ENCODE results near the gene TAF4B. TPM values are rescaled to one million over a fixed set of nuclear protein-coding genes. Genes with fewer than 3 reads are reported as not detected.
"Not testable (repeated sequence)": the region's sequence is repeated elsewhere in the genome, so short reads cannot be mapped to it uniquely, and the experiment has no call there.

TAF4B gene
- polyA plus RNA-seq, 1 donor, result 3.3 TPM

GRCh38 chr18:26381555-26381954 lies 155.3 kb downstream of the TAF4B start:
- H3K27ac ChIP-seq (ENCODE audit: low read length); DNase-seq; H3K27me3 ChIP-seq (ENCODE audit: control insufficient read depth, insufficient read depth, low read length); H3K4me3 ChIP-seq (ENCODE audit: low read length); H3K9me3 ChIP-seq (ENCODE audit: control insufficient read depth, low read depth, low read length); H3K36me3 ChIP-seq (ENCODE audit: control insufficient read depth, insufficient read depth, low read length): not testable (repeated sequence)
- peaks cover 14% of the 10 kb centered on the region for H3K4me1 ChIP-seq (ENCODE audit: control insufficient read depth, insufficient read depth, low read length)
- no CpG with 5 or more reads among the region's 8 CpGs for WGBS (ENCODE audit: insufficient coverage, low lambda C conversion rate)

GRCh38 chr18:26383454-26384270 lies 157.4 kb downstream of the TAF4B start:
- no peaks in the 10 kb centered on the region for H3K27me3 ChIP-seq (ENCODE audit: control insufficient read depth, insufficient read depth, low read length)
- no peak overlapping the region for H3K4me3 ChIP-seq (ENCODE audit: low read length)
- DNase-seq, result peak in 1 of 2 donors; percentile 39
- no peak overlapping the region for H3K27ac ChIP-seq (ENCODE audit: low read length)
- 40% methylated on average over 1 of the region's 2 CpGs for WGBS (ENCODE audit: insufficient coverage, low lambda C conversion rate)
- H3K4me1 ChIP-seq (ENCODE audit: control insufficient read depth, insufficient read depth, low read length), result peaks cover 15% of the 10 kb centered on the region
- no peaks in the 10 kb centered on the region for H3K9me3 ChIP-seq (ENCODE audit: control insufficient read depth, low read depth, low read length)
- H3K36me3 ChIP-seq (ENCODE audit: control insufficient read depth, insufficient read depth, low read length), result no peaks in the 10 kb centered on the region

- peak overlapping the region; percentile 32 for H3K27ac ChIP-seq (ENCODE audit: low read length)
- no peaks in the 10 kb centered on the region for H3K27me3 ChIP-seq (ENCODE audit: control insufficient read depth, insufficient read depth, low read length)
- no peaks in the 10 kb centered on the region for H3K9me3 ChIP-seq (ENCODE audit: control insufficient read depth, low read depth, low read length)
- H3K4me3 ChIP-seq (ENCODE audit: low read length), result no peak overlapping the region
- peak; percentile 67 to 83 for DNase-seq
- peaks cover 15% of the 10 kb centered on the region for H3K4me1 ChIP-seq (ENCODE audit: control insufficient read depth, insufficient read depth, low read length)
- H3K36me3 ChIP-seq (ENCODE audit: control insufficient read depth, insufficient read depth, low read length), result peaks cover 3% of the 10 kb centered on the region
These were observed 159.8 kb downstream of the TAF4B start for GRCh38 chr18:26386002-26386401.

GRCh38 chr18:26386441-26386840 lies 160.2 kb downstream of the TAF4B start:
- Histone ChIP-seq H3K4me3 (ENCODE audit: low read length) (no peak overlapping the region), H3K27ac (ENCODE audit: low read length) (peak overlapping the region; percentile 32)
- WGBS (ENCODE audit: insufficient coverage, low lambda C conversion rate), result 60% methylated on average over 1 of the region's 2 CpGs

GRCh38 chr18:26394047-26394654 lies 167.9 kb downstream of the TAF4B start:
- no peak overlapping the region for H3K27ac ChIP-seq (ENCODE audit: low read length)
- H3K4me3 ChIP-seq (ENCODE audit: low read length), result no peak overlapping the region
- no peak for DNase-seq
- no peaks in the 10 kb centered on the region for H3K27me3 ChIP-seq (ENCODE audit: control insufficient read depth, insufficient read depth, low read length)
- H3K4me1 ChIP-seq (ENCODE audit: control insufficient read depth, insufficient read depth, low read length), result no peaks in the 10 kb centered on the region
- peaks cover 3% of the 10 kb centered on the region for H3K36me3 ChIP-seq (ENCODE audit: control insufficient read depth, insufficient read depth, low read length)
- WGBS (ENCODE audit: insufficient coverage, low lambda C conversion rate), result 48% methylated on average over 4 of the region's 5 CpGs
- no peaks in the 10 kb centered on the region for H3K9me3 ChIP-seq (ENCODE audit: control insufficient read depth, low read depth, low read length)

More at GRCh38 chr18:26386441-26386840, 160.2 kb downstream of the TAF4B start:
- DNase-seq, result no peak
- Histone ChIP-seq H3K36me3 (ENCODE audit: control insufficient read depth, insufficient read depth, low read length) (peaks cover 3% of the 10 kb centered on the region), H3K27me3 (ENCODE audit: control insufficient read depth, insufficient read depth, low read length) (no peaks in the 10 kb centered on the region), H3K4me1 (ENCODE audit: control insufficient read depth, insufficient read depth, low read length) (peaks cover 15% of the 10 kb centered on the region), H3K9me3 (ENCODE audit: control insufficient read depth, low read depth, low read length) (no peaks in the 10 kb centered on the region)

- H3K27ac ChIP-seq (ENCODE audit: low read length), result no peak overlapping the region
- no peaks in the 10 kb centered on the region for H3K4me1 ChIP-seq (ENCODE audit: control insufficient read depth, insufficient read depth, low read length)
- no peaks in the 10 kb centered on the region for H3K36me3 ChIP-seq (ENCODE audit: control insufficient read depth, insufficient read depth, low read length)
- H3K4me3 ChIP-seq (ENCODE audit: low read length), result no peak overlapping the region
- H3K27me3 ChIP-seq (ENCODE audit: control insufficient read depth, insufficient read depth, low read length), result no peaks in the 10 kb centered on the region
- no peak for DNase-seq
- no peaks in the 10 kb centered on the region for H3K9me3 ChIP-seq (ENCODE audit: control insufficient read depth, low read depth, low read length)
- WGBS (ENCODE audit: insufficient coverage, low lambda C conversion rate), result no CpG with 5 or more reads among the region's 4 CpGs
These were observed 170.8 kb downstream of the TAF4B start for GRCh38 chr18:26397019-26397418.

- no peaks in the 10 kb centered on the region for H3K9me3 ChIP-seq (ENCODE audit: control insufficient read depth, low read depth, low read length)
These were observed 177.2 kb downstream of the TAF4B start for GRCh38 chr18:26403491-26403890.

GRCh38 chr18:26405190-26405801 lies 179.1 kb downstream of the TAF4B start:
- no peaks in the 10 kb centered on the region for H3K4me1 ChIP-seq (ENCODE audit: control insufficient read depth, insufficient read depth, low read length)
- H3K4me3 ChIP-seq (ENCODE audit: low read length), result no peak overlapping the region
- DNase-seq, result peak; percentile 14 to 23
- no peaks in the 10 kb centered on the region for H3K36me3 ChIP-seq (ENCODE audit: control insufficient read depth, insufficient read depth, low read length)
- no peak overlapping the region for H3K27ac ChIP-seq (ENCODE audit: low read length)
- WGBS (ENCODE audit: insufficient coverage, low lambda C conversion rate), result no CpG with 5 or more reads among the region's 5 CpGs
- no peaks in the 10 kb centered on the region for H3K9me3 ChIP-seq (ENCODE audit: control insufficient read depth, low read depth, low read length)
- no peaks in the 10 kb centered on the region for H3K27me3 ChIP-seq (ENCODE audit: control insufficient read depth, insufficient read depth, low read length)

More at GRCh38 chr18:26403491-26403890, 177.2 kb downstream of the TAF4B start:
- no peaks in the 10 kb centered on the region for H3K27me3 ChIP-seq (ENCODE audit: control insufficient read depth, insufficient read depth, low read length)
- H3K36me3 ChIP-seq (ENCODE audit: control insufficient read depth, insufficient read depth, low read length), result no peaks in the 10 kb centered on the region
- H3K27ac ChIP-seq (ENCODE audit: low read length), result no peak overlapping the region
- WGBS (ENCODE audit: insufficient coverage, low lambda C conversion rate), result no CpG with 5 or more reads among the region's 1 CpG
- DNase-seq, result no peak
- H3K4me3 ChIP-seq (ENCODE audit: low read length), result no peak overlapping the region
- no peaks in the 10 kb centered on the region for H3K4me1 ChIP-seq (ENCODE audit: control insufficient read depth, insufficient read depth, low read length)

- H3K4me3 ChIP-seq (ENCODE audit: low read length), result no peak overlapping the region
- H3K4me1 ChIP-seq (ENCODE audit: control insufficient read depth, insufficient read depth, low read length), result no peaks in the 10 kb centered on the region
- DNase-seq, result no peak
- no peaks in the 10 kb centered on the region for H3K9me3 ChIP-seq (ENCODE audit: control insufficient read depth, low read depth, low read length)
- H3K36me3 ChIP-seq (ENCODE audit: control insufficient read depth, insufficient read depth, low read length), result no peaks in the 10 kb centered on the region
- WGBS (ENCODE audit: insufficient coverage, low lambda C conversion rate), result no CpG with 5 or more reads among the region's 12 CpGs
- H3K27ac ChIP-seq (ENCODE audit: low read length), result no peak overlapping the region
- no peaks in the 10 kb centered on the region for H3K27me3 ChIP-seq (ENCODE audit: control insufficient read depth, insufficient read depth, low read length)
These were observed 180.1 kb downstream of the TAF4B start for GRCh38 chr18:26406324-26406723.

GRCh38 chr18:26406854-26407517 lies 180.7 kb downstream of the TAF4B start:
- no peaks in the 10 kb centered on the region for H3K27me3 ChIP-seq (ENCODE audit: control insufficient read depth, insufficient read depth, low read length)
- no peaks in the 10 kb centered on the region for H3K4me1 ChIP-seq (ENCODE audit: control insufficient read depth, insufficient read depth, low read length)
- 83% methylated on average over 4 of the region's 15 CpGs for WGBS (ENCODE audit: insufficient coverage, low lambda C conversion rate)
- no peak overlapping the region for H3K4me3 ChIP-seq (ENCODE audit: low read length)
- no peak for DNase-seq
- H3K27ac ChIP-seq (ENCODE audit: low read length), result no peak overlapping the region
- no peaks in the 10 kb centered on the region for H3K36me3 ChIP-seq (ENCODE audit: control insufficient read depth, insufficient read depth, low read length)
- no peaks in the 10 kb centered on the region for H3K9me3 ChIP-seq (ENCODE audit: control insufficient read depth, low read depth, low read length)
